SJSA1 (cell line): ENCODE measurements around the gene CHKB. TPM values are rescaled to one million over a fixed set of nuclear protein-coding genes. Genes with fewer than 3 reads are reported as not detected.
A peak's percentile ranks its signal among the peaks of the same experiment; 100 is the strongest.

Source experiments
- DNase-seq, 2 experiments: peaks; one replicate each; pipeline ENCODE4 v3.0.0-alpha.2; 2015 to 2020; ENCODE audit warnings: low spot score in 2 of 2, low read depth in 1 of 2
- H3K27ac ChIP-seq: fragments of 250-450 bp; sonication (Bioruptor Pico); 2 replicates; pipeline ENCODE4 v1.5.1; 2020; ENCODE audit warnings: mild to moderate bottlenecking, moderate library complexity
- H3K27me3 ChIP-seq: fragments of 250-450 bp; sonication (Bioruptor Pico); replicated peaks from 2 replicates; pipeline ENCODE4 v1.5.1; 2020; ENCODE audit warnings: mild to moderate bottlenecking, moderate library complexity
- H3K36me3 ChIP-seq: fragments of 250-450 bp; sonication (Bioruptor Pico); 2 replicates; pipeline ENCODE4 v1.5.1; 2020; ENCODE audit warnings: mild to moderate bottlenecking
- H3K4me1 ChIP-seq: fragments of 250-450 bp; sonication (Bioruptor Pico); replicated peaks from 2 replicates; pipeline ENCODE4 v1.6.1; 2021; ENCODE audit warnings: mild to moderate bottlenecking
- H3K4me3 ChIP-seq: fragments of 250-450 bp; sonication (Bioruptor Pico); 2 replicates; pipeline ENCODE4 v1.5.1; 2020; ENCODE audit warnings: mild to moderate bottlenecking
- H3K9me3 ChIP-seq: fragments of 250-450 bp; sonication (Bioruptor Pico); replicated peaks from 2 replicates; pipeline ENCODE4 v1.5.1; 2020; ENCODE audit warnings: mild to moderate bottlenecking
- total RNA-seq: library from RNA; depleted of rRNA; stranded (reverse); fragments of >200 nt; shearing (Covaris generic); gene quantifications from 2 replicates; pipeline ENCODE4 v1.2.3, GENCODE V29; 2014

Gene CHKB
- total RNA-seq, 1 experiment from 2014 or later = 26.5 TPM

- H3K27ac ChIP-seq = no peak overlapping the region
- DNase-seq = peak; percentile 24 to 36
- no peaks in the 10 kb centered on the region for H3K9me3 ChIP-seq
- no peak overlapping the region for H3K4me3 ChIP-seq
- H3K27me3 ChIP-seq = peaks cover 43% of the 10 kb centered on the region
- H3K36me3 ChIP-seq = no peaks in the 10 kb centered on the region
- no peaks in the 10 kb centered on the region for H3K4me1 ChIP-seq
Measured at GRCh38 chr22:50599816-50600455, 17.3 kb upstream of the CHKB start.

GRCh38 chr22:50597097-50597496 lies 14.4 kb upstream of the CHKB start:
- Histone ChIP-seq H3K4me1 (no peaks in the 10 kb centered on the region), H3K4me3 (no peak overlapping the region), H3K9me3 (no peaks in the 10 kb centered on the region), H3K36me3 (no peaks in the 10 kb centered on the region), H3K27me3 (peaks cover 33% of the 10 kb centered on the region), H3K27ac (no peak overlapping the region)
- no peak for DNase-seq

GRCh38 chr22:50595189-50595588 lies 12.5 kb upstream of the CHKB start:
- no peaks in the 10 kb centered on the region for H3K36me3 ChIP-seq
- H3K4me3 ChIP-seq = no peak overlapping the region
- DNase-seq = no peak
- no peaks in the 10 kb centered on the region for H3K4me1 ChIP-seq
- no peaks in the 10 kb centered on the region for H3K9me3 ChIP-seq
- no peak overlapping the region for H3K27ac ChIP-seq
- H3K27me3 ChIP-seq = peaks cover 34% of the 10 kb centered on the region

- no peak for DNase-seq
- peaks cover 12% of the 10 kb centered on the region for H3K27me3 ChIP-seq
- H3K27ac ChIP-seq = no peak overlapping the region
- no peaks in the 10 kb centered on the region for H3K9me3 ChIP-seq
- no peak overlapping the region for H3K4me3 ChIP-seq
- H3K36me3 ChIP-seq = peaks cover 2% of the 10 kb centered on the region
- 0 out of 2 replicates have a peak, but pooled peaks cover 4% of the 10 kb centered on the region for H3K4me1 ChIP-seq
Measured at GRCh38 chr22:50587407-50587806, 4.8 kb upstream of the CHKB start.

GRCh38 chr22:50586416-50586815 lies 3.8 kb upstream of the CHKB start:
- H3K4me1 ChIP-seq = peaks cover 10% of the 10 kb centered on the region
- H3K27ac ChIP-seq = no peak overlapping the region
- no peak overlapping the region for H3K4me3 ChIP-seq
- DNase-seq = no peak
- no peaks in the 10 kb centered on the region for H3K9me3 ChIP-seq
- H3K27me3 ChIP-seq = peaks cover 8% of the 10 kb centered on the region
- H3K36me3 ChIP-seq = peaks cover 5% of the 10 kb centered on the region

- peaks cover 10% of the 10 kb centered on the region for H3K4me1 ChIP-seq
- no peak for DNase-seq
- H3K36me3 ChIP-seq = peaks cover 12% of the 10 kb centered on the region
- H3K4me3 ChIP-seq = no peak overlapping the region
- H3K9me3 ChIP-seq = no peaks in the 10 kb centered on the region
- no peak overlapping the region for H3K27ac ChIP-seq
- peaks cover 2% of the 10 kb centered on the region; the same call in 1 of the 2 replicates for H3K27me3 ChIP-seq
Measured at GRCh38 chr22:50585781-50586180, 3.1 kb upstream of the CHKB start.

- no peak for DNase-seq
- Histone ChIP-seq H3K4me3 (no peak overlapping the region), H3K36me3 (peaks cover 17% of the 10 kb centered on the region), H3K4me1 (peaks cover 10% of the 10 kb centered on the region), H3K27ac (no peak overlapping the region), H3K9me3 (no peaks in the 10 kb centered on the region), H3K27me3 (no peaks in the 10 kb centered on the region; the same call in 1 of the 2 replicates)
Measured at GRCh38 chr22:50585238-50585637, 2.6 kb upstream of the CHKB start.

- no peak for DNase-seq
- Histone ChIP-seq H3K27me3 (no peaks in the 10 kb centered on the region; the same call in 1 of the 2 replicates), H3K4me3 (no peak overlapping the region)
Measured at GRCh38 chr22:50584106-50585096, 1.8 kb upstream of the CHKB start.

GRCh38 chr22:50583294-50583861 lies 729 bp upstream of the CHKB start:
- H3K4me1 ChIP-seq = peaks cover 10% of the 10 kb centered on the region
- H3K9me3 ChIP-seq = no peaks in the 10 kb centered on the region
- no peaks in the 10 kb centered on the region for H3K27me3 ChIP-seq
- DNase-seq = no peak
- H3K4me3 ChIP-seq = peak overlapping the region; percentile 76
- H3K27ac ChIP-seq = no peak overlapping the region
- H3K36me3 ChIP-seq = peaks cover 23% of the 10 kb centered on the region

More at GRCh38 chr22:50584106-50585096, 1.8 kb upstream of the CHKB start:
- no peaks in the 10 kb centered on the region for H3K9me3 ChIP-seq
- H3K27ac ChIP-seq = no peak overlapping the region
- H3K4me1 ChIP-seq = peaks cover 10% of the 10 kb centered on the region
- peaks cover 23% of the 10 kb centered on the region for H3K36me3 ChIP-seq

- Histone ChIP-seq H3K36me3 (peaks cover 23% of the 10 kb centered on the region), H3K9me3 (no peaks in the 10 kb centered on the region), H3K27me3 (no peaks in the 10 kb centered on the region), H3K4me3 (peak overlapping the region; percentile 76), H3K4me1 (peaks cover 10% of the 10 kb centered on the region), H3K27ac (peak overlapping the region; percentile 82)
- DNase-seq = peak in 1 of 2 experiments; percentile 27
Measured at GRCh38 chr22:50581950-50582492, 628 bp downstream of the CHKB start.

GRCh38 chr22:50581031-50581949 lies 1.4 kb downstream of the CHKB start:
- no peak overlapping the region for H3K27ac ChIP-seq
- no peak for DNase-seq

GRCh38 chr22:50579752-50580151 lies 2.9 kb downstream of the CHKB start:
- Histone ChIP-seq H3K27ac (no peak overlapping the region), H3K36me3 (peaks cover 23% of the 10 kb centered on the region), H3K4me3 (no peak overlapping the region), H3K9me3 (no peaks in the 10 kb centered on the region), H3K27me3 (no peaks in the 10 kb centered on the region), H3K4me1 (peaks cover 10% of the 10 kb centered on the region)
- DNase-seq = no peak

More at GRCh38 chr22:50581031-50581949, 1.4 kb downstream of the CHKB start:
- Histone ChIP-seq H3K36me3 (peaks cover 23% of the 10 kb centered on the region), H3K4me1 (peaks cover 10% of the 10 kb centered on the region), H3K27me3 (no peaks in the 10 kb centered on the region), H3K9me3 (no peaks in the 10 kb centered on the region), H3K4me3 (peak overlapping the region; percentile 76)
